CD4-positive, alpha-beta T cell (primary cell): ENCODE results near the gene ACSBG1. TPM values are rescaled to one million over a fixed set of nuclear protein-coding genes. Genes with fewer than 3 reads are reported as not detected.

Experiments used
- ATAC-seq: fragments of 200-7000 bp; cut with Tn5 transposase; one replicate; pipeline ENCODE4 v1.10.0; 2022; ENCODE audit warnings: mild to moderate bottlenecking; ENCODE audit not compliant: poor library complexity
- CTCF ChIA-PET: fragments of 350-600 bp; sonication (Branson Sonifier 250); formaldehyde crosslinking; loops from one replicate; lab custom pipeline; 2021; ENCODE audit warnings: antibody characterized with exemption, inconsistent platforms; lab: Charles Lee
- POLR2A ChIA-PET: fragments of 350-600 bp; sonication (Branson Sonifier 250); formaldehyde crosslinking; loops from one replicate; lab custom pipeline; 2021; ENCODE audit warnings: antibody characterized with exemption, inconsistent platforms; lab: Charles Lee
- DNase-seq, 14 experiments: peaks; one replicate each; pipeline ENCODE4 v3.0.0-alpha.2; 2013 to 2020; ENCODE audit warnings: mixed read lengths in 2 of 14
- H3K27ac ChIP-seq, 2 donors: one replicate each; pipeline versions ENCODE4 v1.5.1 to v1.7.0; 2013; ENCODE audit warnings: low read length in 2 of 2, low read depth in 1 of 2, mild to moderate bottlenecking in 1 of 2
- H3K27me3 ChIP-seq, 2 experiments: 1 replicate in 1 of 2; 2 replicates in 1 of 2; pipeline versions ENCODE4 v1.6.1 to v1.7.0; 2013; ENCODE audit warnings: low read length in 2 of 2, control low read depth in 1 of 2, mild to moderate bottlenecking in 1 of 2, moderate library complexity in 1 of 2; ENCODE audit not compliant: insufficient read depth in 2 of 2, control insufficient read depth in 1 of 2
- H3K36me3 ChIP-seq: one replicate; pipeline ENCODE4 v1.6.1; 2013; ENCODE audit warnings: low read length, control low read depth; ENCODE audit not compliant: insufficient read depth
- H3K4me1 ChIP-seq: one replicate; pipeline ENCODE4 v1.6.1; 2013; ENCODE audit warnings: low read length, control low read depth; ENCODE audit not compliant: insufficient read depth
- H3K4me3 ChIP-seq: one replicate; pipeline ENCODE4 v1.5.1; 2013; ENCODE audit warnings: mild to moderate bottlenecking, low read length, moderate library complexity
- H3K9me3 ChIP-seq, 2 experiments: 1 replicate in 1 of 2; 2 replicates in 1 of 2; pipeline versions ENCODE4 v1.6.1 to v1.7.0; 2013; ENCODE audit warnings: low read length in 2 of 2, mild to moderate bottlenecking in 2 of 2, control low read depth in 1 of 2, moderate library complexity in 1 of 2; ENCODE audit not compliant: control insufficient read depth in 1 of 2, insufficient read depth in 1 of 2
- H3K27ac Mint-ChIP-seq: one replicate; pipeline ENCODE4 v1.8.0; 2020; ENCODE audit warnings: mixed read lengths
- H3K27me3 Mint-ChIP-seq: one replicate; pipeline ENCODE4 v1.8.0; 2021; ENCODE audit warnings: mixed read lengths
- H3K36me3 Mint-ChIP-seq: one replicate; pipeline ENCODE4 v1.8.0; 2021; ENCODE audit warnings: low read depth, mixed read lengths
- H3K4me1 Mint-ChIP-seq: one replicate; pipeline ENCODE4 v1.8.0; 2021; ENCODE audit warnings: low read depth, mixed read lengths
- H3K4me3 Mint-ChIP-seq: one replicate; pipeline ENCODE4 v1.8.0; 2020; ENCODE audit warnings: mild to moderate bottlenecking, mixed read lengths
- H3K9me3 Mint-ChIP-seq: one replicate; pipeline ENCODE4 v1.8.0; 2020; ENCODE audit warnings: mixed read lengths
- CTCF ChIP-seq: fragments of 200-600 bp; IDR thresholded peaks from one replicate; pipeline ENCODE4 v1.8.0; 2022; ENCODE audit warnings: antibody characterized with exemption, mild to moderate bottlenecking
- intact Hi-C, 2 experiments: fragments of 100-400 bp; cut with DNase I in 1 of 2; cut with micrococcal nuclease in 1 of 2; formaldehyde crosslinking; loops; one replicate each; pipeline versions ENCODE4 v1.15.1 to v1.9.0; 2023 to 2025; cut with DNase I, micrococcal nuclease
- total RNA-seq, 174 experiments: library from RNA in 2 of 174; stranded (reverse) in 2 of 174; gene quantifications; one replicate each; pipeline ENCODE4 v1.2.3 and lab custom pipeline; 2021 to 2026

Gene ACSBG1
- total RNA-seq, 2 experiments from 2014 or later: 0.05 to 0.22 TPM

DNA sequence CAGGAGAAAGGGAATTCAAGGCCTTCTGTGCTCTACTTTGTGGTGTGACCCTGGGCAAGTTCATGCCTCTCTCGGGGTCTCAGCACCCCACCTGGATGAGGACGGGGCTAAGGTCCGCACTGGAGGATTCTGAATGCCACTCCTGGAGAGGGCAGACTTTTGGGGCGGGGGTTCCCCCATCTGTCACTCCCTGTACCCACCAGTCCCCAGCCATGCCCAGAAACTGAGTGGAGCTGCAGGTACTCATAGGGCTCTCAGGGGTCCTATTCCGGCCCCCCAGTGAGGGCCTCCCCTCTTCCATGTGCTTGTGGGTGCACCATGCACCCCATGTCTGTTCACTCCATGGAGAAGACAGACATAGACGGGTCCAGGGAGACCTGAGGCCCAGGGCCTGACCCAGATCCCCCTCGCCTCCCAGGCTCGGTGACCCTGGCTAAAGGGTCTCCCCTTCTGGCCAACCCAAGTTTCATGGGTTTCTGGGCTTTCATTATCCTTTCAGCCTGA is 26.0 kb downstream of the ACSBG1 start:
- H3K36me3 ChIP-seq: no peaks in the 10 kb centered on the region
- H3K9me3 ChIP-seq: no peaks in the 10 kb centered on the region
- ATAC-seq (no peak), DNase-seq (no peak)
- POLR2A ChIA-PET: no interaction called here
- H3K4me3 ChIP-seq: no peak overlapping the region
- no peaks in the 10 kb centered on the region for H3K27me3 ChIP-seq
- no peak overlapping the region for H3K27ac ChIP-seq
- H3K4me1 ChIP-seq: no peaks in the 10 kb centered on the region
- H3K4me3 Mint-ChIP-seq: no peak overlapping the region
- intact Hi-C loops: no loop called here
- CTCF ChIA-PET: no interaction called here
- no peaks in the 10 kb centered on the region for H3K36me3 Mint-ChIP-seq
- H3K27ac Mint-ChIP-seq: no peak overlapping the region
- H3K9me3 Mint-ChIP-seq: no peaks in the 10 kb centered on the region
- no peak for TF ChIP-seq CTCF
- no peaks in the 10 kb centered on the region for H3K4me1 Mint-ChIP-seq
- H3K27me3 Mint-ChIP-seq: peaks cover 4% of the 10 kb centered on the region

DNA sequence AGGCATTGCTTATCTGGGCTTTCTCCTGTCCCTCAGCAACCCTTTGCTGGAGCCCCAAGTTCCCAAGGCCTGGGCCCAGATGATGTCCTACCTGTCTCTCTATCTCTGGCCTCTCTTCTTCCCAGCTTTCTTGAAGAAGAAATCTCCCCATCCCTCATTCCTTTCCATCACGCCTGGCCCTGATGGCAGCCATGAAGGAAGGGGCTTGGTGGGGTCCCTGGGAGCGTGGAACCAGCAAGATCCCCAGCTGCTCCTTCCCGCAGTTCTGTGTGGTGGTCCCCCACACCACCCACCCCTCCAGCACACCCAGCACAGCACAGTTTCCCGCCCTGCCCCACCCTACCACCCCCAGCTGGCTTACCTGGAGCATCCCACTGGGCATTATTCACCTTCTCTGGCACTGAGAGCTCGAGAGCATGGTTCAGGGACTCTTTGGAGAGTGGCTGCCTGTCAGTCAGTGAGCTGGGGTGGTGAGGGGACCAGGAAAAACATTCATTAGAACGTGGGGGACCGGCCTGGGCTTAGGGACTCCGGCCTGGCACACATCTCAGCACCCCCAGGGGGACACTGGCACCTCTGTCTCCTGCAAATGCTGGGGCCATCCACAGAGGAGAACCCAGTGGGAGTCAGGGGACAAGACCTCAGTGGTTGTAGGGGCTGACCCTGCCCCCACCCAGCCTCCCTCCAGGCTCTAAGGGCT is 26.6 kb downstream of the ACSBG1 start:
- Histone ChIP-seq H3K27ac (no peak overlapping the region), H3K4me1 (no peaks in the 10 kb centered on the region), H3K9me3 (no peaks in the 10 kb centered on the region), H3K36me3 (no peaks in the 10 kb centered on the region), H3K27me3 (no peaks in the 10 kb centered on the region), H3K4me3 (no peak overlapping the region)
- Mint-ChIP-seq H3K9me3 (no peaks in the 10 kb centered on the region), H3K27me3 (no peaks in the 10 kb centered on the region), H3K27ac (no peak overlapping the region), H3K36me3 (no peaks in the 10 kb centered on the region), H3K4me3 (no peak overlapping the region), H3K4me1 (no peaks in the 10 kb centered on the region)
- intact Hi-C loops: no loop called here
- no peak for TF ChIP-seq CTCF
- ChIA-PET POLR2A (no interaction called here), CTCF (no interaction called here)
- ATAC-seq: no peak
- DNase-seq: no peak

GRCh38 chr15:78207110-78207458 is 27.3 kb downstream of the ACSBG1 start:
- ATAC-seq (no peak), DNase-seq (no peak)
- no peak for TF ChIP-seq CTCF
- no peak overlapping the region for H3K4me3 ChIP-seq
- Mint-ChIP-seq H3K27me3 (no peaks in the 10 kb centered on the region), H3K27ac (no peak overlapping the region), H3K9me3 (no peaks in the 10 kb centered on the region), H3K4me1 (no peaks in the 10 kb centered on the region), H3K4me3 (no peak overlapping the region), H3K36me3 (no peaks in the 10 kb centered on the region)
- H3K9me3 ChIP-seq: no peaks in the 10 kb centered on the region
- intact Hi-C loops: no loop called here
- CTCF ChIA-PET: interaction anchor here (1.6 kb wide), 1 partner anchor 12 kb away, joined by 7 read pairs; no protein-coding TSS in a partner anchor
- POLR2A ChIA-PET: no interaction called here
- H3K27ac ChIP-seq: no peak overlapping the region
- H3K4me1 ChIP-seq: no peaks in the 10 kb centered on the region
- no peaks in the 10 kb centered on the region for H3K36me3 ChIP-seq
- H3K27me3 ChIP-seq: no peaks in the 10 kb centered on the region
